WTC11 (cell line): ENCODE measurements around the gene CFAP53. TPM values are rescaled to one million over a fixed set of nuclear protein-coding genes. Genes with fewer than 3 reads are reported as not detected.

Experiments used
- ATAC-seq: fragments of 200-7000 bp; cut with Tn5 transposase; 2 replicates; pipeline ENCODE4 v1.10.0; 2021; ENCODE audit warnings: mild to moderate bottlenecking, moderate library complexity
- CTCF ChIA-PET: fragments of 300-600 bp; sonication (Branson Sonifier 250); formaldehyde crosslinking; loops from one replicate; lab custom pipeline; 2021; ENCODE audit warnings: antibody characterized with exemption; lab: Charles Lee
- POLR2A ChIA-PET: fragments of 350-600 bp; sonication (Branson Sonifier 250); formaldehyde crosslinking; loops from one replicate; lab custom pipeline; 2021; ENCODE audit warnings: antibody characterized with exemption; lab: Charles Lee
- DNase-seq: peaks from one replicate; pipeline ENCODE4 v3.0.0; 2021; ENCODE audit warnings: low spot score
- H3K27ac Mint-ChIP-seq: 2 replicates; pipeline ENCODE4 v1.8.0; 2021; ENCODE audit warnings: mixed read lengths
- H3K27me3 Mint-ChIP-seq: 2 replicates; pipeline ENCODE4 v1.8.0; 2021; ENCODE audit warnings: low read depth, mild to moderate bottlenecking, moderate library complexity, mixed read lengths
- H3K36me3 Mint-ChIP-seq: 2 replicates; pipeline ENCODE4 v1.8.0; 2021; ENCODE audit warnings: mixed read lengths
- H3K4me1 Mint-ChIP-seq: 2 replicates; pipeline ENCODE4 v1.8.0; 2022; ENCODE audit warnings: mixed read lengths
- H3K4me3 Mint-ChIP-seq: 2 replicates; pipeline ENCODE4 v1.8.0; 2021; ENCODE audit warnings: mild to moderate bottlenecking, moderate library complexity, mixed read lengths
- H3K9me3 Mint-ChIP-seq: 2 replicates; pipeline ENCODE4 v1.8.0; 2021; ENCODE audit warnings: mixed read lengths
- CREB1 ChIP-seq: sonication (generic); formaldehyde crosslinking; IDR thresholded peaks from 2 replicates; pipeline ENCODE4 v1.8.0; 2023; ENCODE audit warnings: mild to moderate bottlenecking, missing genetic modification reagents
- ESRRA ChIP-seq: sonication (generic); formaldehyde crosslinking; IDR thresholded peaks from 2 replicates; pipeline ENCODE4 v1.8.1; 2022; ENCODE audit warnings: mild to moderate bottlenecking, missing genetic modification reagents, borderline replicate concordance
- ETV6 ChIP-seq: sonication (generic); formaldehyde crosslinking; IDR thresholded peaks from 2 replicates; pipeline ENCODE4 v1.8.1; 2022; ENCODE audit warnings: mild to moderate bottlenecking, missing genetic modification reagents
- IRF2 ChIP-seq: sonication (generic); formaldehyde crosslinking; IDR thresholded peaks from 2 replicates; pipeline ENCODE4 v1.8.0; 2022; ENCODE audit warnings: low read depth, missing genetic modification reagents, borderline replicate concordance
- KAT7 ChIP-seq: sonication (generic); formaldehyde crosslinking; IDR thresholded peaks from 2 replicates; pipeline ENCODE4 v1.8.1; 2023; ENCODE audit warnings: missing genetic modification reagents, mild to moderate bottlenecking, borderline replicate concordance
- NFATC4 ChIP-seq: fragments of 250-450 bp; sonication (Bioruptor Pico); IDR thresholded peaks from 2 replicates; pipeline ENCODE4 v1.9.0; 2021; ENCODE audit warnings: mild to moderate bottlenecking
- NR1H2 ChIP-seq: sonication (generic); formaldehyde crosslinking; IDR thresholded peaks from 2 replicates; pipeline ENCODE4 v1.9.0; 2021; ENCODE audit warnings: mild to moderate bottlenecking, moderate library complexity, missing genetic modification reagents
- PRRX2 ChIP-seq: fragments of 250-450 bp; sonication (Bioruptor Pico); IDR thresholded peaks from 2 replicates; pipeline ENCODE4 v1.8.0; 2021; ENCODE audit warnings: mild to moderate bottlenecking
- TEAD1 ChIP-seq: sonication (generic); formaldehyde crosslinking; IDR thresholded peaks from 2 replicates; pipeline ENCODE4 v1.8.0; 2022; ENCODE audit warnings: mild to moderate bottlenecking, missing genetic modification reagents
- TEAD4 ChIP-seq: sonication (generic); formaldehyde crosslinking; IDR thresholded peaks from 2 replicates; pipeline ENCODE4 v1.8.0; 2022; ENCODE audit warnings: mild to moderate bottlenecking, missing genetic modification reagents
- TP53 ChIP-seq: sonication (generic); formaldehyde crosslinking; IDR thresholded peaks from 2 replicates; pipeline ENCODE4 v1.8.1; 2023; ENCODE audit warnings: mild to moderate bottlenecking, missing genetic modification reagents
- ZNF416 ChIP-seq: fragments of 250-450 bp; sonication (Bioruptor Pico); IDR thresholded peaks from 2 replicates; pipeline ENCODE4 v1.9.0; 2021; ENCODE audit warnings: mild to moderate bottlenecking, inconsistent platforms
- ZNF423 ChIP-seq: fragments of 250-450 bp; sonication (Bioruptor Pico); IDR thresholded peaks from 2 replicates; pipeline ENCODE4 v2.1.2; 2022; ENCODE audit warnings: mild to moderate bottlenecking, moderate library complexity
- total RNA-seq: library from RNA; stranded (reverse); gene quantifications from 3 replicates; pipeline ENCODE4 v1.2.3, GENCODE V29; 2021
- TF ChIP-seq, protein P1 (sequence below): sonication (generic); formaldehyde crosslinking; IDR thresholded peaks from 2 replicates; pipeline ENCODE4 v1.8.0; 2022; ENCODE audit warnings: mild to moderate bottlenecking, missing genetic modification reagents
- TF ChIP-seq, protein P2 (sequence below): sonication (generic); formaldehyde crosslinking; IDR thresholded peaks from 2 replicates; pipeline ENCODE4 v1.8.1; 2023; ENCODE audit warnings: mild to moderate bottlenecking, missing genetic modification reagents, moderate library complexity
- TF ChIP-seq, protein P3 (sequence below): fragments of 250-450 bp; sonication (Bioruptor Pico); IDR thresholded peaks from 2 replicates; pipeline ENCODE4 v1.8.0; 2021; ENCODE audit warnings: mild to moderate bottlenecking
- TF ChIP-seq, protein P4 (sequence below): sonication (generic); formaldehyde crosslinking; IDR thresholded peaks from 2 replicates; pipeline ENCODE4 v1.8.1; 2022; ENCODE audit warnings: mild to moderate bottlenecking, moderate library complexity, missing genetic modification reagents
- TF ChIP-seq, protein P5 (sequence below): sonication (generic); formaldehyde crosslinking; IDR thresholded peaks from 2 replicates; pipeline ENCODE4 v1.8.1; 2023; ENCODE audit warnings: mild to moderate bottlenecking, missing genetic modification reagents, moderate library complexity
- TF ChIP-seq, protein P6 (sequence below): sonication (generic); formaldehyde crosslinking; IDR thresholded peaks from 2 replicates; pipeline ENCODE4 v1.8.0; 2022; ENCODE audit warnings: missing genetic modification reagents

The CFAP53 gene
- total RNA-seq, 1 experiment from 2014 or later: 0.26 TPM

DNA sequence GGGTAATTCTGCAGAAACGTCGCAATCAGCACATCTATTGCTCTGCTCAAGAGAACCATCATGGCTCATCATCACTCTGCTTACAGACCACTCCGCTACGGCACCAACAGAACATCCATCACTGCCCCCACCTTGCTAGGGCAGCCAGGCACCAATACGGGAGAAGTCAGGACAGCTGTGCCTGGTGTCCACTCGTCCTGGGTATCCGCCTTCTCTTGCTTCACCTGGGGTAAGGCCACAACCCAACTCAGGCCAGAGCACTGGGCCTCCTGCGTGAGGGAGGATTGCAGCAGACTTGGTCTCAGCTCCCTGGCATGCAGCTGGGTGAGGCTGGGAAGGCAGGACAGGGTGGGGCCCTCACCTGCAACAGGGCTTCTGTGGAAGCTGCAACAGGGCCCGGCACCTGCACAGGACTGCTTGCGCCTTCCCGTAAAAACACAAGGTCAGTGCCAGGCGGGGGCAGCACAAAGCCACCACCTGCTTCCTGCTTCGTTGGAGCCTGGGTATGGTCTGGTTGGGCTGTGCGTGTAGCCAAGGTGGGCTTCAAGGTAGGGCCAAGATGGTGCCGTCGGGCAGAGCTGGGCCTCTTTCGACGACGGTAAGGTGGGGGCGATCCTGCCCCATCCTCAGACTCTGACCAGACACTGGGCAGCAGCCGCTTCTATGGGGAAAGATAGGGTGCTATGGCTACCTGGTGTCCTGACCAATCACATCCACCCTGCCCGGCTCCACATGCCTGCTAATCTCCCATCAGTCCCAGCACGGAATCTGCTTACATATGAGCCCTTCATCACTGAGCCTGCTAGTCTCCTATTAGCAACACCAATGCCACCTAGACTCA lies 7.1 kb upstream of the CFAP53 start:
- no peaks in the 10 kb centered on the region; the same call in 1 of the 2 replicates for H3K4me1 Mint-ChIP-seq
- H3K4me3 Mint-ChIP-seq: no peak overlapping the region

DNA sequence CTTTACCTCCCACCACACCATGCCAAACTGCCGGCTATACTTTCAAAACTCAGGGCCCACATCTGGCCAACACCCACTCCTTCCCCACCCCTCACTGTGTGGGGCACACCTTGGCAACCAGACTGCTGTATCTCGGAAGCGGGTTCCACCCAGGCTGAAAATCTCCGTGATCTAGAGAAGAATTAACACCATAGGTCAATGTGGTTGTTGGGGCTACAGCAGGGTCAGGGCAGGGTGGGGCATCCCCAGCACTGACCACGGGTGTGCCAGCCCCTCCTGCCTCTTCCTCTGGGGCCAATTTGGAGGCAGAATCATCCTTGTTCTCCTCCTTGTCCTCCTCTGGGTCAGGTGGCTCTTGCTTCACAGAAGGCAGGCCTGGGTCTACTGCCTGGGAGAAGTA lies 6.3 kb upstream of the CFAP53 start:
- no peaks in the 10 kb centered on the region for H3K9me3 Mint-ChIP-seq
- no peak for ATAC-seq
- TF ChIP-seq CREB1 (CRISPR knock-in tag): no peak
- TF ChIP-seq TEAD4 (CRISPR knock-in tag): no peak
- TF ChIP-seq, protein P1, sequence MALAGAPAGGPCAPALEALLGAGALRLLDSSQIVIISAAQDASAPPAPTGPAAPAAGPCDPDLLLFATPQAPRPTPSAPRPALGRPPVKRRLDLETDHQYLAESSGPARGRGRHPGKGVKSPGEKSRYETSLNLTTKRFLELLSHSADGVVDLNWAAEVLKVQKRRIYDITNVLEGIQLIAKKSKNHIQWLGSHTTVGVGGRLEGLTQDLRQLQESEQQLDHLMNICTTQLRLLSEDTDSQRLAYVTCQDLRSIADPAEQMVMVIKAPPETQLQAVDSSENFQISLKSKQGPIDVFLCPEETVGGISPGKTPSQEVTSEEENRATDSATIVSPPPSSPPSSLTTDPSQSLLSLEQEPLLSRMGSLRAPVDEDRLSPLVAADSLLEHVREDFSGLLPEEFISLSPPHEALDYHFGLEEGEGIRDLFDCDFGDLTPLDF (CRISPR knock-in tag): no peak
- TF ChIP-seq, all 79 proteins: peak for 0
- Mint-ChIP-seq H3K4me1 (peaks cover 3% of the 10 kb centered on the region), H3K4me3 (no peak overlapping the region), H3K27ac (no peak overlapping the region), H3K27me3 (no peaks in the 10 kb centered on the region), H3K36me3 (peaks cover 58% of the 10 kb centered on the region)
- DNase-seq: no peak
- POLR2A ChIA-PET: no interaction called here
- CTCF ChIA-PET: interaction anchor here (1.0 kb wide), 1 partner anchor 9 kb away, joined by 3 read pairs; the partner anchor contains the start of gene MBD1

More for the DNA sequence above, 7.1 kb upstream of the CFAP53 start:
- CTCF ChIA-PET: interaction anchor here (1.2 kb wide), 1 partner anchor 84 kb away, joined by 3 read pairs; no protein-coding TSS in a partner anchor
- TF ChIP-seq KAT7 (CRISPR knock-in tag): no peak
- no peak for TF ChIP-seq NFATC4 (CRISPR knock-in tag)
- no peak for TF ChIP-seq ZNF416 (CRISPR knock-in tag)
- no peak for TF ChIP-seq PRRX2 (CRISPR knock-in tag)
- TF ChIP-seq TP53 (CRISPR knock-in tag): no peak
- TF ChIP-seq, protein P2, sequence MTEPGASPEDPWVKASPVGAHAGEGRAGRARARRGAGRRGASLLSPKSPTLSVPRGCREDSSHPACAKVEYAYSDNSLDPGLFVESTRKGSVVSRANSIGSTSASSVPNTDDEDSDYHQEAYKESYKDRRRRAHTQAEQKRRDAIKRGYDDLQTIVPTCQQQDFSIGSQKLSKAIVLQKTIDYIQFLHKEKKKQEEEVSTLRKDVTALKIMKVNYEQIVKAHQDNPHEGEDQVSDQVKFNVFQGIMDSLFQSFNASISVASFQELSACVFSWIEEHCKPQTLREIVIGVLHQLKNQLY (CRISPR knock-in tag): no peak
- TF ChIP-seq CREB1 (CRISPR knock-in tag): no peak
- TF ChIP-seq, all 79 proteins: peak for 0
- Mint-ChIP-seq H3K9me3 (no peaks in the 10 kb centered on the region), H3K36me3 (peaks cover 60% of the 10 kb centered on the region), H3K27ac (no peak overlapping the region), H3K27me3 (no peaks in the 10 kb centered on the region)
- no peak for DNase-seq
- ATAC-seq: no peak
- POLR2A ChIA-PET: no interaction called here

DNA sequence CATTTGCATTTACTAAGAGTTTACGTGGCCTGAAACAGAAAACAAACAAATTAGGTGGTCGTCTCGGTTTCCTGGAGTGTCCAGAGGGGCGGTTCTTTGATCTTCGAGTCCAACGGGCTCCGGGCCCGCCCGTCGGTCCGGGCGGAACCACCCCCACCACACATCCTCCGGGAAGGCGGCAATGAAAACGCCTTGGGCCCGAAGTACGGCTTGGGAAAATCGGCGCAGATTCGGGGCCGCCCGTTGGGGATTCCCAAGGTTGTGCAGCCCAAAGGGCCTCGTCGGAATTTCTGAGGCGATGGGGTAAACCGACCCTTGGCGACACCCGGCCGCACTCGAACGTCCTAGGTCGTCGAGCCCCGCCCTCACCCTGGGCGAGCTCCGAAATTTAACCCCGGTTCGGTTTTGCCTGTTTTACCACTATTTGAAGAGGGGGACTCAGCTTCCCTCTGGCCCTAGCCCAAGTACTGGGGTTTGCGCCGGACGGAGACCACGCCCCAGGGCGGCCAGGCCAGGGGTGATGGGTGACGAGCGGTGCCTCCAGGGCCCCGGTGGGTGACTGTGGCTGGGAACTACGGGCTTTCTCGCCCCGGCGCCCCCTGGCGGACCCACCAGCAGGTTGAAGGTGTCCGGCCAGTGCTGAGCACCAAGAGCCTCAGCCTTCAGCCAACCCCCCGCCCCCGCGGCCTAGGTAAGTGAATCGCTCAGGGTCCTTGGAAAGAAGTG lies 1.9 kb upstream of the CFAP53 start:
- Mint-ChIP-seq H3K4me3 (peak overlapping the region; percentile 89), H3K27me3 (peaks cover 11% of the 10 kb centered on the region)
- ATAC-seq: peak; percentile 93
- TF ChIP-seq, protein P3, sequence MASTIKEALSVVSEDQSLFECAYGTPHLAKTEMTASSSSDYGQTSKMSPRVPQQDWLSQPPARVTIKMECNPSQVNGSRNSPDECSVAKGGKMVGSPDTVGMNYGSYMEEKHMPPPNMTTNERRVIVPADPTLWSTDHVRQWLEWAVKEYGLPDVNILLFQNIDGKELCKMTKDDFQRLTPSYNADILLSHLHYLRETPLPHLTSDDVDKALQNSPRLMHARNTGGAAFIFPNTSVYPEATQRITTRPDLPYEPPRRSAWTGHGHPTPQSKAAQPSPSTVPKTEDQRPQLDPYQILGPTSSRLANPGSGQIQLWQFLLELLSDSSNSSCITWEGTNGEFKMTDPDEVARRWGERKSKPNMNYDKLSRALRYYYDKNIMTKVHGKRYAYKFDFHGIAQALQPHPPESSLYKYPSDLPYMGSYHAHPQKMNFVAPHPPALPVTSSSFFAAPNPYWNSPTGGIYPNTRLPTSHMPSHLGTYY (CRISPR knock-in tag): peak; percentile 80; the same call in 1 of the 2 replicates
- no peak for TF ChIP-seq ETV6 (CRISPR knock-in tag)
- TF ChIP-seq ESRRA: 0 out of 2 replicates have a peak, but pooled peaks have one; percentile 31
- TF ChIP-seq PRRX2 (CRISPR knock-in tag): peak; percentile 38; the same call in 1 of the 2 replicates
- no peak for TF ChIP-seq IRF2 (CRISPR knock-in tag)
- TF ChIP-seq TEAD1 (CRISPR knock-in tag): 0 out of 2 replicates have a peak, but pooled peaks have one; percentile 18
- TF ChIP-seq, protein P4, sequence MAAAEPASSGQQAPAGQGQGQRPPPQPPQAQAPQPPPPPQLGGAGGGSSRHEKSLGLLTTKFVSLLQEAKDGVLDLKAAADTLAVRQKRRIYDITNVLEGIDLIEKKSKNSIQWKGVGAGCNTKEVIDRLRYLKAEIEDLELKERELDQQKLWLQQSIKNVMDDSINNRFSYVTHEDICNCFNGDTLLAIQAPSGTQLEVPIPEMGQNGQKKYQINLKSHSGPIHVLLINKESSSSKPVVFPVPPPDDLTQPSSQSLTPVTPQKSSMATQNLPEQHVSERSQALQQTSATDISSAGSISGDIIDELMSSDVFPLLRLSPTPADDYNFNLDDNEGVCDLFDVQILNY (CRISPR knock-in tag): 0 out of 2 replicates have a peak, but pooled peaks have one; percentile 22
- no peak for TF ChIP-seq CREB1 (CRISPR knock-in tag)
- TF ChIP-seq, protein P5, sequence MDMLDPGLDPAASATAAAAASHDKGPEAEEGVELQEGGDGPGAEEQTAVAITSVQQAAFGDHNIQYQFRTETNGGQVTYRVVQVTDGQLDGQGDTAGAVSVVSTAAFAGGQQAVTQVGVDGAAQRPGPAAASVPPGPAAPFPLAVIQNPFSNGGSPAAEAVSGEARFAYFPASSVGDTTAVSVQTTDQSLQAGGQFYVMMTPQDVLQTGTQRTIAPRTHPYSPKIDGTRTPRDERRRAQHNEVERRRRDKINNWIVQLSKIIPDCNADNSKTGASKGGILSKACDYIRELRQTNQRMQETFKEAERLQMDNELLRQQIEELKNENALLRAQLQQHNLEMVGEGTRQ (CRISPR knock-in tag): no peak
- TF ChIP-seq ZNF423 (CRISPR knock-in tag): peak; percentile 84
- TF ChIP-seq, protein P6, sequence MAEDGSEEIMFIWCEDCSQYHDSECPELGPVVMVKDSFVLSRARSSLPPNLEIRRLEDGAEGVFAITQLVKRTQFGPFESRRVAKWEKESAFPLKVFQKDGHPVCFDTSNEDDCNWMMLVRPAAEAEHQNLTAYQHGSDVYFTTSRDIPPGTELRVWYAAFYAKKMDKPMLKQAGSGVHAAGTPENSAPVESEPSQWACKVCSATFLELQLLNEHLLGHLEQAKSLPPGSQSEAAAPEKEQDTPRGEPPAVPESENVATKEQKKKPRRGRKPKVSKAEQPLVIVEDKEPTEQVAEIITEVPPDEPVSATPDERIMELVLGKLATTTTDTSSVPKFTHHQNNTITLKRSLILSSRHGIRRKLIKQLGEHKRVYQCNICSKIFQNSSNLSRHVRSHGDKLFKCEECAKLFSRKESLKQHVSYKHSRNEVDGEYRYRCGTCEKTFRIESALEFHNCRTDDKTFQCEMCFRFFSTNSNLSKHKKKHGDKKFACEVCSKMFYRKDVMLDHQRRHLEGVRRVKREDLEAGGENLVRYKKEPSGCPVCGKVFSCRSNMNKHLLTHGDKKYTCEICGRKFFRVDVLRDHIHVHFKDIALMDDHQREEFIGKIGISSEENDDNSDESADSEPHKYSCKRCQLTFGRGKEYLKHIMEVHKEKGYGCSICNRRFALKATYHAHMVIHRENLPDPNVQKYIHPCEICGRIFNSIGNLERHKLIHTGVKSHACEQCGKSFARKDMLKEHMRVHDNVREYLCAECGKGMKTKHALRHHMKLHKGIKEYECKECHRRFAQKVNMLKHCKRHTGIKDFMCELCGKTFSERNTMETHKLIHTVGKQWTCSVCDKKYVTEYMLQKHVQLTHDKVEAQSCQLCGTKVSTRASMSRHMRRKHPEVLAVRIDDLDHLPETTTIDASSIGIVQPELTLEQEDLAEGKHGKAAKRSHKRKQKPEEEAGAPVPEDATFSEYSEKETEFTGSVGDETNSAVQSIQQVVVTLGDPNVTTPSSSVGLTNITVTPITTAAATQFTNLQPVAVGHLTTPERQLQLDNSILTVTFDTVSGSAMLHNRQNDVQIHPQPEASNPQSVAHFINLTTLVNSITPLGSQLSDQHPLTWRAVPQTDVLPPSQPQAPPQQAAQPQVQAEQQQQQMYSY (CRISPR knock-in tag): no peak
- TF ChIP-seq NR1H2 (CRISPR knock-in tag): no peak

More for the DNA sequence above, 1.9 kb upstream of the CFAP53 start:
- peaks cover 16% of the 10 kb centered on the region for H3K4me1 Mint-ChIP-seq
- CTCF ChIA-PET: interaction anchor here (0.6 to 1.4 kb wide), 16 partner anchors 13 to 173 kb away, joined by 3 to 12 read pairs (median 4); partner anchors contain the start of gene MBD1
- POLR2A ChIA-PET: interaction anchor here (0.6 kb wide), 1 partner anchor 13 kb away, joined by 3 read pairs; the partner anchor contains the start of gene MBD1
- H3K27ac Mint-ChIP-seq: no peak overlapping the region
- no peaks in the 10 kb centered on the region for H3K9me3 Mint-ChIP-seq
- peaks cover 23% of the 10 kb centered on the region for H3K36me3 Mint-ChIP-seq
- DNase-seq: peak; percentile 95
